NCI-H1105 treated with DMSO at 0.1 percent for 48 hours (cell line): ENCODE data around the gene C1QTNF9.
"Not testable (repeated sequence)": the region's sequence is repeated elsewhere in the genome, so short reads cannot be mapped to it uniquely, and the experiment has no call there.

ENCODE experiments used
- DNase-seq: peaks from one replicate; lab custom pipeline; 2025; lab: John Stamatoyannopoulos, UW

Gene C1QTNF9

DNA sequence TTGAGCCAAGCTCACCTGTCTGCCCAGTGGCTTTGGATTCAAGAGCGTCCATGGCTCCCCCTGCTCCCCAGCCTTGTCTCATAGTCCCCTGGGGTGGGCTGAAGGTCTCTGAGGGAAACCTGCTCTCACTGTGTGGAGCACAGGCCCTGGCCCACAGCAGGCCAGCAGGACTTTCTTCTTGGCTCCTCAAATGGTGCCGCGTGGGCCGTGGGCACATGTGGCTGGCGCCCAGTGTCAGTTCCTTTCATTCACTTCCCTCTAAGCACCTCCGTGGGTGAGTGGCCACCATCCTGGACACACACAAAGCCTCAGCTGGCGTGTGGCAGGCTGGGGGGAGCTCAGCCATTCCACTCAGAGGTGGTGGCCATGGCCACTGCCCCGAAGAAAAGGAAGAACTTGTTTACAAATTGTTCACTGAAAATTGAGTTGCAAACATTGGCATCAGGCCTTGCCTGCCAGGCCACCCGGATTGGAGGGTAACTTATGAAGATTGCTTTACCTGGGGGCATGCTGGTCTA is 53.1 kb downstream of the C1QTNF9 start:
- no peak for DNase-seq

DNA sequence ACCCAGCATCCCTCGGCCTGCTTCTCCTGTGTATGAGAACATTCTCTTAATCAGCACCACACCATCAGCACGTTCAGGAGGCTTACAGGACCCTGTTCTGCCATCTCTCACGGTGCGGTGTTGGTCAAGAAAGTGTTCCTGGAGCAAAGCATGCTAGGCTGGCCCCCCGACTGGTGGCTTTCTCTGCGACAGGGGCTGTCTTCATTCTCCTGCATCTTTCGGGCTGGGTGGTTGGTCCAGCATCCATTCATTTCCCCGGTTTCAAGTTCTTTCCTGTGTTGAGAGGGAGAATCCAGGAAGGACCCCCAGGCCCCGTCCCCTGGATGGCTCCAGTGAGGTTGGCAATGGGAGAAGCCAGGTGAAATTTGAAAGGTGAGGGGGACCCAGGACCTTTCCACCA is 55.8 kb downstream of the C1QTNF9 start:
- no peak for DNase-seq

GRCh38 chr13:24366315-24366714 is 56.9 kb downstream of the C1QTNF9 start:
- not testable (repeated sequence) for DNase-seq

- not testable (repeated sequence) for DNase-seq
These were observed 61.9 kb downstream of the C1QTNF9 start for GRCh38 chr13:24371273-24371672.
